Sigmoid colon (tissue), 7 donors: ENCODE measurements around the gene FGF5. TPM values are rescaled to one million over a fixed set of nuclear protein-coding genes. Genes with fewer than 3 reads are reported as not detected.
"Not testable (repeated sequence)": the region's sequence is repeated elsewhere in the genome, so short reads cannot be mapped to it uniquely, and the experiment has no call there.

Experiments used
- DNase-seq: peaks from one replicate; pipeline ENCODE4 v3.0.0-alpha.2; 2019
- H3K27ac ChIP-seq, 4 donors: fragments of 200-600 bp; sonication (generic); one replicate each; pipeline ENCODE4 v1.5.1; 2016 to 2019; ENCODE audit warnings: mild to moderate bottlenecking in 1 of 4
- H3K27me3 ChIP-seq, 3 donors: fragments of 200-600 bp; sonication (generic); one replicate each; pipeline ENCODE4 v1.5.1; 2019; ENCODE audit warnings: mild to moderate bottlenecking in 1 of 3
- H3K36me3 ChIP-seq, 4 donors: fragments of 200-600 bp; sonication (generic); one replicate each; pipeline ENCODE4 v1.5.1; 2016 to 2019
- H3K4me1 ChIP-seq, 4 donors: fragments of 200-600 bp; sonication (generic); one replicate each; pipeline ENCODE4 v1.5.1; 2017 to 2019
- H3K4me3 ChIP-seq, 4 donors: fragments of 200-600 bp; sonication (generic); one replicate each; pipeline ENCODE4 v1.5.1; 2017 to 2019; ENCODE audit warnings: mild to moderate bottlenecking in 2 of 4, moderate library complexity in 1 of 4
- H3K9me3 ChIP-seq, 4 donors: fragments of 200-600 bp in 3 of 4; sonication (generic) in 3 of 4; one replicate each; pipeline versions ENCODE4 v1.5.1 to v1.6.1; 2013 to 2019
- EP300 ChIP-seq, 4 donors: sonication (generic); formaldehyde crosslinking; IDR thresholded peaks; one replicate each; pipeline ENCODE4 v1.6.1; 2017; ENCODE audit warnings: antibody characterized with exemption in 4 of 4
- POLR2A ChIP-seq, 2 donors: fragments of 450-650 bp; IDR thresholded peaks; one replicate each; pipeline ENCODE4 v1.6.1; 2016; ENCODE audit warnings: antibody characterized with exemption in 2 of 2, mild to moderate bottlenecking in 2 of 2, moderate library complexity in 2 of 2
- POLR2AphosphoS5 ChIP-seq, 4 donors: sonication (generic); formaldehyde crosslinking; IDR thresholded peaks; one replicate each; pipeline ENCODE4 v1.6.1; 2017; ENCODE audit warnings: antibody characterized with exemption in 4 of 4
- WGBS, 2 donors: extraction: QIAGEN DNeasy Blood & Tissue Kit; methylation state at CpG; one replicate each; pipeline ENCODE4 v1.1.7; 2013; 5-methylcytosine and 5-hydroxymethylcytosine counted together
- intact Hi-C: fragments of 100-400 bp; cut with DNase I; formaldehyde crosslinking; loops from one replicate; pipeline ENCODE4 v1.15.1; 2023
- polyA plus RNA-seq, 3 donors: library from polyadenylated mRNA; stranded (reverse); fragments of 200-250 nt; gene quantifications; one replicate each; pipeline ENCODE4 v1.2.3, GENCODE V29; 2013
- total RNA-seq, 4 donors: library from RNA; depleted of rRNA; stranded (reverse); fragments of >200 nt; gene quantifications; one replicate each; pipeline ENCODE4 v1.1.0, GENCODE V29; 2016
- TF ChIP-seq, protein P1 (sequence below), 4 experiments: fragments of 450-650 bp in 3 of 4; fragments of 200-600 bp in 1 of 4; IDR thresholded peaks; one replicate each; pipeline ENCODE4 v1.5.1; 2016 to 2019; ENCODE audit warnings: antibody characterized with exemption in 4 of 4, mild to moderate bottlenecking in 3 of 4, moderate library complexity in 2 of 4
- donor health status: healthy with polysubstance abuse.
- donor health status: Bipolar disorder and iron deficiency.
- donor health status: healthy.

FGF5 gene
- total and polyA plus RNA-seq, 7 donors = 0.03 to 6.2 (median 1.1) TPM; not detected in 2

DNA sequence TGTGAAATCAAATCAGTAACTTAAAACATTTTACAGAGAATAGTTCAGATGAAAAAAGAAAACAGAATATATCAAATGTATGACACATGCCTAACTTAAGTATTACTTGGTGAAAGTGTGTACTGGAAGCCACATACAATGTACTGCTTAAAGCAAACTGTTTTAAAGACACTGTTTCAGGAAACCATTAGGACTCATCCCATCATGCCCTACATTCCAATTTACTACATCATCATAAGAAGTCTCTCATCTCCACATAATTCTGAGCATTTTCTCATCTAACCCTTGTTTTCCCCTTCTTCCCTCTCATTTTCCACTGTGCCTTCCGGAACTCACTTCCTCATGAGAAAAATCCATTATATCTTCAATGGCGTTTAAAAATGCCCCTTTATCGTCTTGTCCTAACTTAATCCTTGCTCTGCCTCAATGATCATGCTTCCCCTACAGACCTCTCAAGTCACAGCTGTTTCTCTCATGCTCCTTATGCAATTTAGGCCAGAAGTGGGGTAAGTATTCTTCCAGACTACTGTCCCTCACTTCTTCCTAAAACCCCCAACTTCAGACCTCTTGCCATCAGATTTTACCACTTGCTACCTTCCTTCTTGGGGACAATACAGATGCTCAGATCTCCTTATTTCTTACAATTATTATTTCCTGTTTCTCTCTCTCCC, 26.8 kb upstream of the FGF5 start:
- Histone ChIP-seq H3K36me3 (no peaks in the 10 kb centered on the region), H3K4me3 (no peak overlapping the region), H3K27ac (no peak overlapping the region), H3K9me3 (no peaks in the 10 kb centered on the region), H3K4me1 (peaks cover 0 to 15% (median 5%) of the 10 kb centered on the region in 4 donors), H3K27me3 (no peaks in the 10 kb centered on the region)
- WGBS, 2 donors = 89 to 94% methylated on average over 3 of the region's 3 CpGs
- no peak for DNase-seq
- no peak for TF ChIP-seq POLR2A (IDR thresholded peaks at IDR 0.05)
- TF ChIP-seq POLR2AphosphoS5 (IDR thresholded peaks at IDR 0.05) = no peak
- TF ChIP-seq EP300 (IDR thresholded peaks at IDR 0.05) = no peak
- TF ChIP-seq, protein P1, sequence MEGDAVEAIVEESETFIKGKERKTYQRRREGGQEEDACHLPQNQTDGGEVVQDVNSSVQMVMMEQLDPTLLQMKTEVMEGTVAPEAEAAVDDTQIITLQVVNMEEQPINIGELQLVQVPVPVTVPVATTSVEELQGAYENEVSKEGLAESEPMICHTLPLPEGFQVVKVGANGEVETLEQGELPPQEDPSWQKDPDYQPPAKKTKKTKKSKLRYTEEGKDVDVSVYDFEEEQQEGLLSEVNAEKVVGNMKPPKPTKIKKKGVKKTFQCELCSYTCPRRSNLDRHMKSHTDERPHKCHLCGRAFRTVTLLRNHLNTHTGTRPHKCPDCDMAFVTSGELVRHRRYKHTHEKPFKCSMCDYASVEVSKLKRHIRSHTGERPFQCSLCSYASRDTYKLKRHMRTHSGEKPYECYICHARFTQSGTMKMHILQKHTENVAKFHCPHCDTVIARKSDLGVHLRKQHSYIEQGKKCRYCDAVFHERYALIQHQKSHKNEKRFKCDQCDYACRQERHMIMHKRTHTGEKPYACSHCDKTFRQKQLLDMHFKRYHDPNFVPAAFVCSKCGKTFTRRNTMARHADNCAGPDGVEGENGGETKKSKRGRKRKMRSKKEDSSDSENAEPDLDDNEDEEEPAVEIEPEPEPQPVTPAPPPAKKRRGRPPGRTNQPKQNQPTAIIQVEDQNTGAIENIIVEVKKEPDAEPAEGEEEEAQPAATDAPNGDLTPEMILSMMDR (IDR thresholded peaks at IDR 0.05) = no peak
- intact Hi-C loops = no loop called here

GRCh38 chr4:80240976-80241375, 25.5 kb upstream of the FGF5 start:
- H3K9me3 ChIP-seq = no peaks in the 10 kb centered on the region
- H3K4me1 ChIP-seq = peaks cover 0 to 15% (median 1%) of the 10 kb centered on the region in 4 donors
- H3K36me3 ChIP-seq = no peaks in the 10 kb centered on the region
- intact Hi-C loops = no loop called here
- TF ChIP-seq POLR2AphosphoS5 (IDR thresholded peaks at IDR 0.05) = no peak
- TF ChIP-seq EP300 (IDR thresholded peaks at IDR 0.05) = no peak
- H3K27ac ChIP-seq = no peak overlapping the region
- no peak for DNase-seq
- no peak overlapping the region for H3K4me3 ChIP-seq
- no peaks in the 10 kb centered on the region for H3K27me3 ChIP-seq

DNA sequence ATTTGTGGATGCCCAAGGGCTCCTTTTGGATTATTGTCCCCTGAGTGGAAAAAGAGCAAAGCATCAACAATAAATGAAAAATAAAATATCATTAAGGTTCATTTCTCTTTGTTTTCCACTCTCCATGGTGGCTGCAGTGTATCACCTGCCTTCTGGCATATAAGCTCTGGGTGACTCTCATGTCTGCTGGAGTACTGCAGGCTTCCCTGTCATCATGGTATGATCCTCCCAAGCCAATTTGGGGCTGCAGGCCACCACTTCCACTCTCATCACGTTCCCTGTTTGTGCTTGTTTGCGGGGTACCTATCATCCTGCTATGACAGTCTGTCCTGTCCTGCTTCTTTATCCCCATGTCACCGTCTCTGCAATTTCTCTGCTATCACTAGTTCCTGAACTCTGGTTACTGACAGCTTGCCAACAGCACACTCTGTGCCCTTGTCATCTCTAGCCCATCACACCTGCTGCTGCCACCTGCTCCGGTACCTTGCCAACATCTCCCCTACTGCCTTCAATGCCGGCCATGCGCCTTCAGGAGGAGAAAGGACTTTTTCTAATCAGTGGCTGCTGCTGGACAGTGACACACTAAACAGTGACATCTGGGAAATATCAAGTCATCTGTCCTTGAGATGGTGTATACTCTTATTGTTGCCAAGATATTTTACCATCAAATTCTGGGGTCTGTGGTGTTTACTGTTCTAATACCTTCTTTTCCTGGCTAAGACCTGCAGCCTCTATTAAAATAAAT, 23.0 kb upstream of the FGF5 start:
- Histone ChIP-seq H3K27me3 (no peaks in the 10 kb centered on the region), H3K9me3 (no peaks in the 10 kb centered on the region), H3K4me3 (no peak overlapping the region), H3K36me3 (no peaks in the 10 kb centered on the region), H3K27ac (no peak overlapping the region), H3K4me1 (peaks cover 0 to 5% (median 0%) of the 10 kb centered on the region in 4 donors)
- intact Hi-C loops = no loop called here
- WGBS, 2 donors = 12 to 64% methylated on average over 6 of the region's 6 CpGs
- no peak for DNase-seq
- no peak for TF ChIP-seq POLR2A (IDR thresholded peaks at IDR 0.05)
- TF ChIP-seq, protein P1 (IDR thresholded peaks at IDR 0.05) = no peak
- TF ChIP-seq POLR2AphosphoS5 (IDR thresholded peaks at IDR 0.05) = no peak
- no peak for TF ChIP-seq EP300 (IDR thresholded peaks at IDR 0.05)

DNA sequence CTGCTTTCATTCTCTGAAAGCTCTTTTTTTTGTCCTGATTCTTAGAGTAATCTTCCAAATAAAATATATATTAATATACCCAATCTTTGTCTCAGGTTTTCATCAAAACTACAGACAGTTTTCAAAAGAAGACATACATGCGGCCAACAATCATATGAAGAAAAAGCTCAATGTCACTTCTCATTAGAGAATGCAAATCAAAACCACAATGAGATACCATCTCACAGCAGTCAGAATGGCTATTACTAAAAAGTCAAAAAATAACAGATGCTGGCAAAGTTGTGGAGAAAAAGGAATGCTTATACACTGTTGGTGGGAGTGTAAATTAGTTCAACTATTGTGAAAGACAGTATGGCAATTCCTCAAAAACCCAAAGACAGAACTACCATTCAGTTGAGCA, 19.0 kb upstream of the FGF5 start:
- DNase-seq, H3K27me3 ChIP-seq, H3K4me3 ChIP-seq, H3K27ac ChIP-seq, H3K9me3 ChIP-seq, intact Hi-C loops, H3K4me1 ChIP-seq, H3K36me3 ChIP-seq: not testable (repeated sequence)
- 88 to 94% methylated on average over 1 of the region's 1 CpG for WGBS, 2 donors

GRCh38 chr4:80249144-80249543, 17.3 kb upstream of the FGF5 start:
- Histone ChIP-seq H3K4me1 (no peaks in the 10 kb centered on the region), H3K4me3 (no peak overlapping the region), H3K27me3 (no peaks in the 10 kb centered on the region), H3K36me3 (no peaks in the 10 kb centered on the region), H3K27ac (no peak overlapping the region), H3K9me3 (no peaks in the 10 kb centered on the region)
- TF ChIP-seq POLR2A (IDR thresholded peaks at IDR 0.05) = no peak
- TF ChIP-seq POLR2AphosphoS5 (IDR thresholded peaks at IDR 0.05) = no peak
- TF ChIP-seq EP300 (IDR thresholded peaks at IDR 0.05) = no peak
- TF ChIP-seq, protein P1 (IDR thresholded peaks at IDR 0.05) = no peak
- no peak for DNase-seq
- WGBS, 2 donors = 74 to 88% methylated on average over 1 of the region's 1 CpG
- intact Hi-C loops = no loop called here
